MM.1S (cell line): Measurements from ENCODE around the gene PPP1R7.

ENCODE experiments used
- DNase-seq: peaks from one replicate; pipeline ENCODE4 v3.0.0-alpha.2; 2015
- H2AFZ ChIP-seq: fragments of 300-600 bp; sonication (generic); 2 replicates; pipeline ENCODE4 v1.6.0; 2016; ENCODE audit warnings: antibody characterized with exemption, low read length
- H3F3A ChIP-seq: fragments of 300-600 bp; sonication (generic); 2 replicates; pipeline ENCODE4 v1.6.1; 2016; ENCODE audit warnings: mild to moderate bottlenecking, antibody characterized with exemption, low read length, moderate library complexity, mixed read lengths; ENCODE audit not compliant: insufficient read depth
- H3K27ac ChIP-seq: fragments of 300-600 bp; sonication (generic); 2 replicates; pipeline ENCODE4 v1.5.1; 2016; ENCODE audit warnings: mild to moderate bottlenecking, low read length
- H3K27me3 ChIP-seq: fragments of 300-600 bp; sonication (generic); replicated peaks from 2 replicates; pipeline ENCODE4 v1.6.0; 2016; ENCODE audit warnings: low read length; ENCODE audit not compliant: insufficient read depth
- H3K36me3 ChIP-seq: fragments of 300-600 bp; sonication (generic); replicated peaks from 2 replicates; pipeline ENCODE4 v1.6.1; 2016; ENCODE audit warnings: mild to moderate bottlenecking, low read length, mixed read lengths; ENCODE audit not compliant: insufficient read depth
- H3K4me1 ChIP-seq: fragments of 300-600 bp; sonication (generic); 2 replicates; pipeline ENCODE4 v1.6.1; 2016; ENCODE audit warnings: low read length, mixed read lengths
- H3K4me2 ChIP-seq: fragments of 300-600 bp; sonication (generic); 2 replicates; pipeline ENCODE4 v1.6.0; 2016; ENCODE audit warnings: low read depth, low read length
- H3K4me3 ChIP-seq: fragments of 300-600 bp; sonication (generic); 2 replicates; pipeline ENCODE4 v1.5.1; 2016; ENCODE audit warnings: low read length, mixed read lengths
- H3K79me2 ChIP-seq: fragments of 300-600 bp; sonication (generic); 2 replicates; pipeline ENCODE4 v1.6.1; 2016; ENCODE audit warnings: mixed run types, low read length, mixed read lengths
- H3K9ac ChIP-seq: fragments of 300-600 bp; sonication (generic); 2 replicates; pipeline ENCODE4 v1.6.1; 2016; ENCODE audit warnings: low read length, mixed read lengths
- H3K9me2 ChIP-seq: fragments of 300-600 bp; sonication (generic); replicated peaks from 2 replicates; pipeline ENCODE4 v1.6.1; 2016; ENCODE audit warnings: mild to moderate bottlenecking, low read length, mixed read lengths; ENCODE audit not compliant: insufficient read depth
- H3K9me3 ChIP-seq: fragments of 300-600 bp; sonication (generic); replicated peaks from 2 replicates; pipeline ENCODE4 v1.6.1; 2016; ENCODE audit warnings: mild to moderate bottlenecking, low read length, mixed read lengths; ENCODE audit not compliant: insufficient read depth
- H4K20me1 ChIP-seq: fragments of 300-600 bp; sonication (generic); 2 replicates; pipeline ENCODE4 v1.6.1; 2016; ENCODE audit warnings: mild to moderate bottlenecking, low read length, moderate library complexity, mixed read lengths; ENCODE audit not compliant: insufficient read depth
- CTCF ChIP-seq: fragments of 300-600 bp; sonication (generic); IDR thresholded peaks from 2 replicates; pipeline ENCODE4 v1.5.1; 2016; ENCODE audit warnings: antibody characterized with exemption, low read length, mixed read lengths
- EZH2 ChIP-seq: fragments of 300-600 bp; sonication (generic); optimal IDR thresholded peaks from 2 replicates; pipeline ENCODE3; 2017; ENCODE audit warnings: low read depth, mild to moderate bottlenecking, antibody characterized with exemption, low read length, mixed read lengths
- EZH2phosphoT487 ChIP-seq: fragments of 300-600 bp; sonication (generic); IDR thresholded peaks from 2 replicates; pipeline ENCODE4 v1.6.1; 2018; ENCODE audit warnings: antibody characterized with exemption, low read length

Gene PPP1R7

GRCh38 chr2:241118737-241119505, 31.3 kb upstream of the PPP1R7 start:
- H3K9me3 ChIP-seq: no peaks in the 10 kb centered on the region
- H3K27me3 ChIP-seq: no peaks in the 10 kb centered on the region
- H3K4me2 ChIP-seq: no peak overlapping the region
- no peaks in the 10 kb centered on the region for H3K79me2 ChIP-seq
- no peak overlapping the region for H2AFZ ChIP-seq
- H3K4me1 ChIP-seq: no peaks in the 10 kb centered on the region
- TF ChIP-seq EZH2phosphoT487 (no peak), CTCF (no peak), EZH2 (no peak)
- no peaks in the 10 kb centered on the region for H3K9me2 ChIP-seq
- H3K36me3 ChIP-seq: no peaks in the 10 kb centered on the region
- H3K4me3 ChIP-seq: no peak overlapping the region
- no peaks in the 10 kb centered on the region for H4K20me1 ChIP-seq
- no peak for DNase-seq
- no peak overlapping the region for H3K9ac ChIP-seq
- H3F3A ChIP-seq: no peaks in the 10 kb centered on the region
- no peak overlapping the region for H3K27ac ChIP-seq

- no peaks in the 10 kb centered on the region for H4K20me1 ChIP-seq
- no peak overlapping the region for H3K9ac ChIP-seq
- H3K36me3 ChIP-seq: no peaks in the 10 kb centered on the region
- H3K27me3 ChIP-seq: no peaks in the 10 kb centered on the region
- H3F3A ChIP-seq: no peaks in the 10 kb centered on the region
- H3K27ac ChIP-seq: no peak overlapping the region
- H3K4me2 ChIP-seq: no peak overlapping the region
- H2AFZ ChIP-seq: no peak overlapping the region
- TF ChIP-seq CTCF (no peak), EZH2phosphoT487 (no peak), EZH2 (no peak)
- no peak for DNase-seq
- H3K79me2 ChIP-seq: no peaks in the 10 kb centered on the region
- no peaks in the 10 kb centered on the region for H3K9me2 ChIP-seq
- no peaks in the 10 kb centered on the region for H3K9me3 ChIP-seq
- H3K4me3 ChIP-seq: no peak overlapping the region
- no peaks in the 10 kb centered on the region for H3K4me1 ChIP-seq
Measured at GRCh38 chr2:241120440-241120839, 29.8 kb upstream of the PPP1R7 start.

GRCh38 chr2:241121008-241121407, 29.3 kb upstream of the PPP1R7 start:
- no peak overlapping the region for H2AFZ ChIP-seq
- H3K27ac ChIP-seq: no peak overlapping the region
- no peaks in the 10 kb centered on the region for H3K79me2 ChIP-seq
- H4K20me1 ChIP-seq: no peaks in the 10 kb centered on the region
- no peak overlapping the region for H3K9ac ChIP-seq
- no peaks in the 10 kb centered on the region for H3K27me3 ChIP-seq
- no peak overlapping the region for H3K4me2 ChIP-seq
- no peaks in the 10 kb centered on the region for H3K9me3 ChIP-seq
- DNase-seq: no peak
- TF ChIP-seq CTCF: no peak
- no peak for TF ChIP-seq EZH2phosphoT487
- TF ChIP-seq EZH2: no peak
- H3K4me3 ChIP-seq: no peak overlapping the region
- H3K9me2 ChIP-seq: no peaks in the 10 kb centered on the region
- H3F3A ChIP-seq: no peaks in the 10 kb centered on the region
- no peaks in the 10 kb centered on the region for H3K4me1 ChIP-seq
- no peaks in the 10 kb centered on the region for H3K36me3 ChIP-seq
